CD4-positive, alpha-beta memory T cell (primary cell): Measurements from ENCODE around the gene CDYL. TPM values are rescaled to one million over a fixed set of nuclear protein-coding genes. Genes with fewer than 3 reads are reported as not detected.

Experiments used
- CTCF ChIA-PET: fragments of 350-600 bp; sonication (Branson Sonifier 250); formaldehyde crosslinking; loops from one replicate; lab custom pipeline; 2021; ENCODE audit warnings: inconsistent platforms; ENCODE audit not compliant: partially characterized antibody; lab: Charles Lee
- POLR2A ChIA-PET: fragments of 350-600 bp; sonication (Branson Sonifier 250); formaldehyde crosslinking; loops from one replicate; lab custom pipeline; 2021; ENCODE audit not compliant: partially characterized antibody; lab: Charles Lee
- DNase-seq, 5 donors: peaks; one replicate each; pipeline versions ENCODE4 v3.0.0 to v3.0.0-alpha.2; 2020 to 2022; ENCODE audit warnings: mixed read lengths in 1 of 5
- H3K27ac ChIP-seq: one replicate; pipeline ENCODE4 v1.7.0; 2013; ENCODE audit warnings: low read depth, low read length
- H3K27me3 ChIP-seq: 2 replicates; pipeline ENCODE4 v1.7.0; 2013; ENCODE audit warnings: mild to moderate bottlenecking, low read length, moderate library complexity; ENCODE audit not compliant: insufficient read depth
- H3K36me3 ChIP-seq: 2 replicates; pipeline ENCODE4 v1.7.0; 2013; ENCODE audit warnings: mild to moderate bottlenecking, low read length, moderate library complexity; ENCODE audit not compliant: insufficient read depth
- H3K4me1 ChIP-seq: 2 replicates; pipeline ENCODE4 v1.7.0; 2013; ENCODE audit warnings: mild to moderate bottlenecking, low read length, moderate library complexity; ENCODE audit not compliant: insufficient read depth
- H3K4me3 ChIP-seq, 2 donors: one replicate each; pipeline ENCODE4 v1.7.0; 2013; ENCODE audit warnings: low read length in 2 of 2, mild to moderate bottlenecking in 1 of 2
- H3K9me3 ChIP-seq, 2 donors: one replicate each; pipeline ENCODE4 v1.7.0; 2013; ENCODE audit warnings: low read length in 2 of 2, control low read depth in 1 of 2; ENCODE audit not compliant: control insufficient read depth in 1 of 2
- H3K27ac Mint-ChIP-seq, 7 donors: one replicate each; pipeline ENCODE4 v1.8.0; 2020 to 2021; ENCODE audit warnings: mixed read lengths in 7 of 7, mild to moderate bottlenecking in 6 of 7, inconsistent platforms in 3 of 7, moderate library complexity in 3 of 7
- H3K27me3 Mint-ChIP-seq, 2 donors: one replicate each; pipeline ENCODE4 v1.8.0; 2020 to 2021; ENCODE audit warnings: mixed read lengths in 2 of 2
- H3K36me3 Mint-ChIP-seq, 2 donors: one replicate each; pipeline ENCODE4 v1.8.0; 2020 to 2021; ENCODE audit warnings: mixed read lengths in 2 of 2, inconsistent platforms in 1 of 2, mild to moderate bottlenecking in 1 of 2
- H3K4me1 Mint-ChIP-seq, 4 donors: one replicate each; pipeline ENCODE4 v1.8.0; 2020 to 2021; ENCODE audit warnings: mixed read lengths in 4 of 4, mild to moderate bottlenecking in 1 of 4
- H3K4me3 Mint-ChIP-seq, 8 donors: one replicate each; pipeline ENCODE4 v1.8.0; 2020 to 2021; ENCODE audit warnings: mixed read lengths in 8 of 8, mild to moderate bottlenecking in 7 of 8, moderate library complexity in 6 of 8, inconsistent platforms in 3 of 8
- H3K9me3 Mint-ChIP-seq, 8 donors: one replicate each; pipeline ENCODE4 v1.8.0; 2020 to 2021; ENCODE audit warnings: mixed read lengths in 8 of 8, mild to moderate bottlenecking in 5 of 8, inconsistent platforms in 3 of 8, moderate library complexity in 1 of 8
- intact Hi-C: fragments of 100-400 bp; cut with micrococcal nuclease; formaldehyde crosslinking; loops from one replicate; pipeline ENCODE4 v1.15.1; 2023
- polyA plus RNA-seq, 2 donors: library from polyadenylated mRNA; unstranded; fragments of 300-500 nt; fragmentation: Illumina TruSeq; gene quantifications; one replicate each; pipeline ENCODE4 v1.2.3, GENCODE V29; 2021
- total RNA-seq, 2 experiments: library from RNA; stranded (reverse); gene quantifications; one replicate each; pipeline ENCODE4 v1.2.3, GENCODE V29; 2021

The CDYL gene
- total and polyA plus RNA-seq, 4 experiments from 2014 or later: 1.5 to 36.7 (median 19.2) TPM

- intact Hi-C loops: no loop called here
- no peaks in the 10 kb centered on the region for H3K27me3 ChIP-seq
- Mint-ChIP-seq H3K4me3 (no peak overlapping the region), H3K9me3 (peaks cover 0 to 9% (median 4%) of the 10 kb centered on the region in 8 donors), H3K4me1 (no peaks in the 10 kb centered on the region), H3K27me3 (no peaks in the 10 kb centered on the region), H3K27ac (no peak overlapping the region), H3K36me3 (no peaks in the 10 kb centered on the region)
- H3K9me3 ChIP-seq: no peaks in the 10 kb centered on the region
- no peak overlapping the region for H3K27ac ChIP-seq
- no peaks in the 10 kb centered on the region for H3K4me1 ChIP-seq
- ChIA-PET POLR2A (no interaction called here), CTCF (no interaction called here)
- no peak overlapping the region for H3K4me3 ChIP-seq
- no peaks in the 10 kb centered on the region for H3K36me3 ChIP-seq
- DNase-seq: no peak
Observed at GRCh38 chr6:4962905-4963304, 186.7 kb downstream of the CDYL start.

- H3K4me3 Mint-ChIP-seq: no peak overlapping the region
- no peak for DNase-seq
- CTCF ChIA-PET: no interaction called here
- no peaks in the 10 kb centered on the region for H3K36me3 Mint-ChIP-seq
- intact Hi-C loops: no loop called here
- H3K27ac Mint-ChIP-seq: no peak overlapping the region
- peaks cover 0 to 7% (median under 1%) of the 10 kb centered on the region in 8 donors for H3K9me3 Mint-ChIP-seq
- Histone ChIP-seq H3K4me1 (no peaks in the 10 kb centered on the region), H3K36me3 (no peaks in the 10 kb centered on the region), H3K9me3 (no peaks in the 10 kb centered on the region), H3K4me3 (no peak overlapping the region), H3K27ac (no peak overlapping the region), H3K27me3 (no peaks in the 10 kb centered on the region)
- H3K27me3 Mint-ChIP-seq: peaks cover 2% of the 10 kb centered on the region in 2 donors
- no peaks in the 10 kb centered on the region for H3K4me1 Mint-ChIP-seq
- POLR2A ChIA-PET: no interaction called here
Observed at GRCh38 chr6:4964675-4965561, 188.7 kb downstream of the CDYL start.

- H3K4me3 Mint-ChIP-seq: no peak overlapping the region
- ChIA-PET POLR2A (no interaction called here), CTCF (no interaction called here)
- intact Hi-C loops: no loop called here
- Histone ChIP-seq H3K4me1 (no peaks in the 10 kb centered on the region), H3K4me3 (no peak overlapping the region), H3K36me3 (no peaks in the 10 kb centered on the region), H3K27me3 (no peaks in the 10 kb centered on the region), H3K27ac (no peak overlapping the region), H3K9me3 (no peaks in the 10 kb centered on the region)
- no peak for DNase-seq
- H3K4me1 Mint-ChIP-seq: no peaks in the 10 kb centered on the region
- peaks cover 2% of the 10 kb centered on the region in 2 donors for H3K27me3 Mint-ChIP-seq
- no peak overlapping the region for H3K27ac Mint-ChIP-seq
- H3K36me3 Mint-ChIP-seq: no peaks in the 10 kb centered on the region
- no peaks in the 10 kb centered on the region for H3K9me3 Mint-ChIP-seq
Observed at GRCh38 chr6:4965562-4966389, 189.6 kb downstream of the CDYL start.

GRCh38 chr6:4967301-4968030 lies 191.3 kb downstream of the CDYL start:
- no peak overlapping the region for H3K4me3 ChIP-seq
- H3K27me3 Mint-ChIP-seq: peaks cover 4 to 7% of the 10 kb centered on the region in 2 donors
- H3K9me3 Mint-ChIP-seq: peaks cover 0 to 2% (median 0%) of the 10 kb centered on the region in 8 donors
- H3K27ac ChIP-seq: no peak overlapping the region
- H3K27ac Mint-ChIP-seq: no peak overlapping the region
- H3K9me3 ChIP-seq: no peaks in the 10 kb centered on the region
- no peak overlapping the region for H3K4me3 Mint-ChIP-seq
- H3K27me3 ChIP-seq: no peaks in the 10 kb centered on the region
- intact Hi-C loops: no loop called here
- no peaks in the 10 kb centered on the region for H3K36me3 ChIP-seq
- DNase-seq: no peak
- H3K4me1 Mint-ChIP-seq: no peaks in the 10 kb centered on the region
- H3K4me1 ChIP-seq: no peaks in the 10 kb centered on the region
- no peaks in the 10 kb centered on the region for H3K36me3 Mint-ChIP-seq
- POLR2A ChIA-PET: no interaction called here
- CTCF ChIA-PET: no interaction called here

- Mint-ChIP-seq H3K4me3 (no peak overlapping the region), H3K36me3 (no peaks in the 10 kb centered on the region)
Observed at GRCh38 chr6:4969609-4970285, 193.5 kb downstream of the CDYL start.

GRCh38 chr6:4970739-4971395 lies 194.7 kb downstream of the CDYL start:
- intact Hi-C loops: no loop called here
- Histone ChIP-seq H3K9me3 (no peaks in the 10 kb centered on the region), H3K4me1 (no peaks in the 10 kb centered on the region), H3K27me3 (no peaks in the 10 kb centered on the region), H3K4me3 (no peak overlapping the region), H3K36me3 (no peaks in the 10 kb centered on the region), H3K27ac (no peak overlapping the region)
- ChIA-PET CTCF (no interaction called here), POLR2A (no interaction called here)
- H3K4me3 Mint-ChIP-seq: no peak overlapping the region
- H3K4me1 Mint-ChIP-seq: no peaks in the 10 kb centered on the region
- no peaks in the 10 kb centered on the region for H3K36me3 Mint-ChIP-seq
- H3K27ac Mint-ChIP-seq: peak overlapping the region in 1 of 7 donors; percentile 3
- H3K27me3 Mint-ChIP-seq: peaks cover 4 to 8% of the 10 kb centered on the region in 2 donors
- no peak for DNase-seq
- H3K9me3 Mint-ChIP-seq: peaks cover 0 to 4% (median under 1%) of the 10 kb centered on the region in 8 donors

More at GRCh38 chr6:4969609-4970285, 193.5 kb downstream of the CDYL start:
- H3K27ac Mint-ChIP-seq: no peak overlapping the region
- peaks cover 0 to 2% (median 0%) of the 10 kb centered on the region in 8 donors for H3K9me3 Mint-ChIP-seq
- no peak overlapping the region for H3K4me3 ChIP-seq
- intact Hi-C loops: no loop called here
- H3K27ac ChIP-seq: no peak overlapping the region
- ChIA-PET CTCF (interaction anchor here (0.7 kb wide), 1 partner anchor 775 kb away, joined by 4 read pairs; no protein-coding TSS in a partner anchor), POLR2A (no interaction called here)
- no peak for DNase-seq
- no peaks in the 10 kb centered on the region for H3K27me3 ChIP-seq
- no peaks in the 10 kb centered on the region for H3K9me3 ChIP-seq
- no peaks in the 10 kb centered on the region for H3K4me1 ChIP-seq
- H3K27me3 Mint-ChIP-seq: peaks cover 4 to 8% of the 10 kb centered on the region in 2 donors
- no peaks in the 10 kb centered on the region for H3K4me1 Mint-ChIP-seq
- no peaks in the 10 kb centered on the region for H3K36me3 ChIP-seq
